Stimulated activated CD4-positive, alpha-beta T cell treated with anti-CD3 and anti-CD28 coated beads, Interleukin-1b, Interleukin-23, amount 100 ng/mL, for 1 hour (primary cell): Measurements from ENCODE around the gene RCAN1.
A peak's percentile ranks its signal among the peaks of the same experiment; 100 is the strongest.

ENCODE experiments used
- DNase-seq, 2 donors: peaks; one replicate each; pipeline ENCODE4 v3.0.0-alpha.2; 2020; ENCODE audit warnings: low read depth in 2 of 2

Gene RCAN1

GRCh38 chr21:34614628-34615486, at the start of gene RCAN1:
Gene RCAN1 (minus strand): TSS chr21:34615113. CDS start chr21:34615011, 102 bp downstream.
- DNase-seq = peak; percentile 56 to 63

DNA sequence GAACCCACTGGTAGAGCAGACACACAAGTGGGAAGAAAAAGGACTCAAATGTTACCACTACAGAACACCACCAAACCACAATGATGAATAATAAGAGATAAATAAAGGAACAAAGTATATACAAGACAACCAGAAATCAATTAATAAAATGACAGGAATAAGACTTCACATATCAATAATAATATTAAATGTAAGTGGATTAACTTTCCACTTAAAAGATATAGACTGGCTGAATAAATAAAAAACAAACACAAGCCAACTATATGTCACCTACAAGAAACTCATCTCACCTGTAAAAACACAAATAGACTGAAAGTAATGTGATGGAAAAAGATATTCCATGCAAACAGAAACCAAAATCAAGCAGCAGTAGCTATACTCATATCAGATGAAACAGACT, 46.9 kb upstream of the RCAN1 start:
- DNase-seq = no peak

DNA sequence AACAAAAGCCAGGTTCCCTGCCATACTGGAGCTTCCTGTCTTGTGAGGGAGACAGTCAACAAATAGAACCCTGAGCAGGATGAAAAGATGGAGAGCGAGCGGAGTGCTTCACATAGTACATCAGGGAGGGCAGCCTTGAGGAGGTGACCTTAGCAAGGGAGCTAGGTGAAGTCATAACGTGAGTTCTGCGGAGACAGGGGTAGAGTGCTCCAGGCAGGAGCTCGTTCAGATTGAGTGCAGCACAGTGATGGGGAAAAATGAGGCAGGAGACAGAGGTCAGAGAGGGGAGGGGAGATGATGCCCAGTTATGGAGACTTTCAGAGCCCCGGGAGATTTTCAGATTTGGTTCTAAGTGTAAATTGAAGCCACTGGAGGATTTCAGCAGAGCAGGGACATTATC, 38.6 kb upstream of the RCAN1 start:
- no peak for DNase-seq

DNA sequence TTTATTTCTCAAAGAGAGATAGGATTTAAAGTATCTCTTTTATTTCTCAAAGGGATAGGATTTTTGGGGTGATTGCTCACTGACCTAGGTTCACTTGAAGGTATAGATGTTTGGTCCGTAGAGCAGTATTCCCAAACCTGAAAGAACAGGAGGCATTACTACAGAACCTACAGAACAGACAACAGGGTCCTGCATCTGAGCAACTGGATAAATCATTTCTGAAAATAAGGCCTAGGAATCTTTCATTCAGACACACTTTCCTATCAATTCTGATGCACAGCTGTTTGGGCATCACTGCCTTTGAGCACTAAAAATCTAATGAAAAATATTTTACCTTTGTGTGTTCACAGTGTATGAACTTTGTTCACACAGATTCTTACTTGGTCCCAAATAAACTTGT, 36.7 kb upstream of the RCAN1 start:
- no peak for DNase-seq

- DNase-seq = no peak
Measured at GRCh38 chr21:34650861-34651431, 36.0 kb upstream of the RCAN1 start.

DNA sequence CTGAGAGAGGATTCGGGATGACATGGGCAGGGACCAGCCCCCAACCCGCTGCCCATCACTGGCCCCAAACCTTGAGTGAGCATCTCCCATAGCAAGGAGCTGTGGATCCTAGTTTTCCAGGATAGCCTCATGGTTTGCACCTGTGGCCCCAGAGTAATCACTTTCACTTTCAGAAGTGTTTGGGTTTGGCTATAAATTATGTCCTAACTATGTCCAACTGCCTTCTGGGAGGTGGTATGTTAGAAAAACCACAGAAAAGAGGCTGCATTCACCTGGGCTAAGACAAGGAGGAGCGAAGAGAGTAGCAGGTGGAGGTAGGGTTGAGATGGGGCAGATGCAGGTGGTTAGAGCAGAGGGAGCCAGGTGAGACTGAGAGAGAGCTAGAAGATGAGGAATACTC, 34.5 kb upstream of the RCAN1 start:
- DNase-seq = no peak

DNA sequence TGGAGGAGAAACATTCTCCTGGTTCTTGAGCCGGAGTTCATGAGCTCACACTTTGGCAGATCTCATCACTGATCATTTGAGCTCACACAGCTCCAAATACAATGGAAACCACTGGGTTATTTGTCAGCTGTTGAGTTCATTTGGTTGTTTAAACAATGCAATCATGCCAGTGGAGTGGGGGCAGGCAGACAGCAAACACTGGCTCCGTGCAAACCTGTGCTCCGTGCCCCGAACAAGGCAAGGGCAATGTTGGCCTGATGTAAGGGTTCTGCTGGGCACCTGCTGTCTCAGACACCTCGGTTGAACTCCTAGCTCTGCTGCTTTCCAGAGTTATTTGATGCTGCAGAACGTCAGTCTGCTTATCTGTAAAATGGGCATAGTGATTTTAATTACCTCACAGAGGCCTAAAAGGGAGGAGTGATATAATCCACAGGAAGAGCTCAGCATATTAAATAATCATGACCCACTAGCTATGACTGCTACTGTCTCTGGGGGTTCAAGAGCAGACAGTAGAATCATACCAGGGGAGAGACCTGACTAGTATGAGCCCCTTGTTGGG, 33.9 kb upstream of the RCAN1 start:
- no peak for DNase-seq

- DNase-seq = no peak
Measured at GRCh38 chr21:34647555-34647954, 32.6 kb upstream of the RCAN1 start.

DNA sequence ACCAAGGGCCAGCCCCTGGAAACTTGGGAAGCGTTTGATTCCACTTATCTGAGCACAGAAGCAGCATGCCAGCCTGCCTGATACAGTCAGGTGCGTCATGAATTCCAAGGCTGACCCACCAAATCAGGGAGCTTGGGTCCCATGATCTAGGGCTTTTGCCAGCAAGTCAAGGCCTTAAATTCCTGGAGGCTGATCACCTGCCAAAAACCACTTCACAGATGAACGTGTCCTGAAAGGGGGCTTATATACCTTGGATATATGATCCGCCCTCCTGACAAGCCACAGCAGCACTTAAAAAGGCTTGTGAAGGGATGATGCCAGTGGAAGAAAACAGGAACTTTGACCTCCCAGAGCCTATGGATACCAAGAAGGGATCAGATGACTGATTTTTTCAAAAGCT, 29.9 kb upstream of the RCAN1 start:
- DNase-seq = no peak

- DNase-seq = no peak
Measured at GRCh38 chr21:34642211-34643075, 27.5 kb upstream of the RCAN1 start.

GRCh38 chr21:34640858-34641257, 25.9 kb upstream of the RCAN1 start:
- DNase-seq = no peak

DNA sequence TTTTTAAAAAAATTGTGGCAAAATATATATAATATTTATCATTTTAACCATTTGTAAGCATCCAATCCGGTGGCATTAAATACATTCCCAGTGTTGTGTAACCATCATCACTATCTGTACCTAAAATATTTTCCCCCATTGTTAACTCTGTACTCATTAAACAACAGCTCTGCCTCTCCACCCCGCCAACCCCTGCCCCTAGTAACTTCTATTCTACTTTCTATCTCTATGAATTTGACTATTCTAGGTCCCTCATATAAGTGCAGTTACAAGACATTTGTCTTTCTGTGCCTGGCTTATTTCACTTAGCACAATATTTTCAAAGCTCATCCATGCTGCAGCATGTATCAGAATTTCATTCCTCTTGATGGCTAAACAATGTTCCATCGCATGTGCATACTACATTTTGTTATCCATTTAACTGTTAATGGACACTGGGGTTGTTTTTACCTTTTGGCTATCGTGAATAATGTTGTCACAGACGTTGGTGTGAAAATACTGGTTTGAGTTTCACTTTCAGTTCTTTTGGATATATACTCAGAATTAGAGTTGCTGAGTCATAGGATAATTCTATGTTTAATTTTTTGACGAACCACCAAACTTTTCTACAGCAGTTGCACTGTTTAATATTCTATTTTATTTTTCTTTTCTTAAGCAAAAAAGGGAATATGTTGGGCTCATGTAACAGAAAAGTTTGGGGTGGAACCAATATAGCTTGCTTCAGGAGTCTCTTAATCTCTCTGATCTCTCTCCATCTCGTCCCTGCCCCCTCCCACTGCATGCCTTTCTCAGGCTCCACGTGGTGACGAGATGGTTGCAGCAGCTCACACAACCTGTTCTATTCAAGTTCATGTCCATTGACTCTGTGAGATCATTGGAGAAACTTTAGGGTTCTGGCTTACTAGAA, 25.2 kb upstream of the RCAN1 start:
- peak in 1 of 2 donors; percentile 12 for DNase-seq

- no peak for DNase-seq
Measured at GRCh38 chr21:34639250-34639649, 24.3 kb upstream of the RCAN1 start.

- no peak for DNase-seq
Measured at GRCh38 chr21:34636961-34637360, 22.0 kb upstream of the RCAN1 start.

GRCh38 chr21:34635307-34635706, 20.4 kb upstream of the RCAN1 start:
- DNase-seq = no peak

GRCh38 chr21:34632498-34632897, 17.6 kb upstream of the RCAN1 start:
- no peak for DNase-seq

DNA sequence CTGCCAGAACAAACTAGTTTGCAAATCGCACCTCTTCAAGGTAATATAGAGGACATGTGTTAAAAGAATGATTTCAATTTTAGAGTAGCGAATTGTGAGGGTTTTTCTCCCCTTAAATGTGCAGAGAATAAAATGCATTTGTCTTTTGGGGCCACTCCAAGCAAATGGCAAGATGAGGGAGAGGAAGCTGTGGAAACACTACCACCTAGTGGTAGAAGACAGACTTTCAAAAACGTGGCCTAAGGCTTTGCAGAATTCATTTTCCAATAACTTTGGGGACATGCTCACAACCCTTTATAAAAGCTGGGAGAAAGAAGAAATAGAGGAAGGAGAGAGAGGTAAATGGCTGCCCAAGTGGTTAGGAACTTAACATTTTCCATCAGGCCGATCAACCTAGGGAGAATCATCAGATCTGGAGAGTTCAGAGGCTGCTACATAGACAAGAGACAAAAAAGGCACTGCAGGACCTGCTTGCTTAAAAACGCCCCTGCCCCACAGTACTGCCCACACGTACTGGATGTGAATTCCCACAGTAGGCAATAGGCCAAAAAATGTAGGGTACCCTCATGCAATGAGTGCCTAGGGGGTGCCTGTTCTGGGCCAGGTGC, 15.7 kb upstream of the RCAN1 start:
- DNase-seq = no peak

GRCh38 chr21:34626131-34626530, 11.2 kb upstream of the RCAN1 start:
- DNase-seq = no peak

DNA sequence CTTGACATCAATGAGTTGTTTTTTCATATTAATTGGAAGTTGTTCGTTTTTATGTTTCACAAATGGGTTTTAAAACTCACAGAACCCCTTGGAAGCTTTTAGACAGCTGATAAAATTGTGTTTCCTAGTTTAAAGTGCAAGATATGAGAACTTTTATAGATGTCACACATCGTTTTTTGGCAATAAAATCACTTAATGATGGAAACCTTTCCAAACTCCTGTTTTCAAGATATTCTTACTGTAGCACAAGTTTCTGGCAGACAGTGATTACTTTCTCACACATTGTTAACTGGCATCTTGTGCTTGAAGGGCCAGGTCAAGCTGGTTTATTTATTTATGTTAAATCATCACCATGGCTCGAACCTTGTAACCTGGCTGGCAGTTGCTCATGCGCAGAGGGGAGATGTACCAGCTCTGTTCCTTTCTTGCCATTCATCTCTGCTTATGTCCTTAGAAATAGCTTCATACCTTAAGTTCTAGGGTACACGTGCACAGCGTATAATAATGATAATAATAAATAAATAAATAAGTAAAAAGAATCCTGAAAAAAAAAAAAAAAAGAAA, 10.2 kb upstream of the RCAN1 start:
- no peak for DNase-seq

GRCh38 chr21:34623516-34623915, 8.6 kb upstream of the RCAN1 start:
- no peak for DNase-seq
